T1000 (cell line): ENCODE results near the gene CCL27.

Source experiments
- DNase-seq: peaks from one replicate; lab custom pipeline; 2025; ENCODE audit warnings: mixed read lengths; lab: John Stamatoyannopoulos, UW

CCL27 gene

GRCh38 chr9:34662526-34663302 lies at the start of gene CCL27:
TSS of gene CCL27 (minus strand) at chr9:34662657. CDS start at chr9:34662633, 24 bp downstream.
- DNase-seq, result no peak

GRCh38 chr9:34712140-34712539 lies 49.7 kb upstream of the CCL27 start:
- no peak for DNase-seq

- no peak for DNase-seq
Observed at GRCh38 chr9:34710023-34710422, 47.6 kb upstream of the CCL27 start, which contains the start of gene CCL21. TSS of gene CCL21 (minus strand) at chr9:34710136. CDS start at chr9:34710066, 70 bp downstream.

GRCh38 chr9:34709196-34709978 lies 46.9 kb upstream of the CCL27 start:
- DNase-seq, result no peak

GRCh38 chr9:34707130-34707529 lies 44.7 kb upstream of the CCL27 start:
- no peak for DNase-seq

GRCh38 chr9:34701769-34702736 lies 39.6 kb upstream of the CCL27 start:
- DNase-seq, result no peak

- no peak for DNase-seq
Observed at GRCh38 chr9:34701023-34701768, 38.7 kb upstream of the CCL27 start.

- no peak for DNase-seq
Observed at GRCh38 chr9:34694811-34695210, 32.4 kb upstream of the CCL27 start.

GRCh38 chr9:34693560-34693959 lies 31.1 kb upstream of the CCL27 start:
- no peak for DNase-seq

GRCh38 chr9:34691936-34692315 lies 29.5 kb upstream of the CCL27 start:
- no peak for DNase-seq

- DNase-seq, result no peak
Observed at GRCh38 chr9:34690983-34691935, 28.8 kb upstream of the CCL27 start, which contains the start of gene CCL19. TSS of gene CCL19 (minus strand) at chr9:34691276. CDS start at chr9:34691139, 137 bp downstream.

- no peak for DNase-seq
Observed at GRCh38 chr9:34689512-34689911, 27.1 kb upstream of the CCL27 start.

- DNase-seq, result no peak
Observed at GRCh38 chr9:34689116-34689470, 26.6 kb upstream of the CCL27 start.

GRCh38 chr9:34688329-34689115 lies 26.1 kb upstream of the CCL27 start:
- DNase-seq, result no peak

GRCh38 chr9:34687276-34688030 lies 25.0 kb upstream of the CCL27 start:
- no peak for DNase-seq

- no peak for DNase-seq
Observed at GRCh38 chr9:34686732-34687131, 24.3 kb upstream of the CCL27 start.

GRCh38 chr9:34686231-34686630 lies 23.8 kb upstream of the CCL27 start:
- no peak for DNase-seq

- no peak for DNase-seq
Observed at GRCh38 chr9:34685591-34685990, 23.1 kb upstream of the CCL27 start.

- no peak for DNase-seq
Observed at GRCh38 chr9:34684816-34685215, 22.4 kb upstream of the CCL27 start.
